GM12875 (cell line): ENCODE data around the gene KCNJ12.

ENCODE experiments used
- H3K4me3 ChIP-seq: one replicate; pipeline ENCODE4 v1.5.1; 2011; ENCODE audit warnings: low read depth, low read length, control low read depth
- CTCF ChIP-seq: IDR thresholded peaks from 2 replicates; pipeline ENCODE4 v1.5.1; 2011; ENCODE audit warnings: low read depth, mild to moderate bottlenecking, control low read depth, inconsistent platforms, low read length, moderate library complexity, borderline replicate concordance; ENCODE audit not compliant: insufficient read depth

KCNJ12 gene

GRCh38 chr17:21376759-21377690 lies 868 bp downstream of the KCNJ12 start:
- no peak overlapping the region for H3K4me3 ChIP-seq
- no peak for TF ChIP-seq CTCF

GRCh38 chr17:21377705-21378396 lies 1.7 kb downstream of the KCNJ12 start:
- no peak overlapping the region for H3K4me3 ChIP-seq
- TF ChIP-seq CTCF = no peak

DNA sequence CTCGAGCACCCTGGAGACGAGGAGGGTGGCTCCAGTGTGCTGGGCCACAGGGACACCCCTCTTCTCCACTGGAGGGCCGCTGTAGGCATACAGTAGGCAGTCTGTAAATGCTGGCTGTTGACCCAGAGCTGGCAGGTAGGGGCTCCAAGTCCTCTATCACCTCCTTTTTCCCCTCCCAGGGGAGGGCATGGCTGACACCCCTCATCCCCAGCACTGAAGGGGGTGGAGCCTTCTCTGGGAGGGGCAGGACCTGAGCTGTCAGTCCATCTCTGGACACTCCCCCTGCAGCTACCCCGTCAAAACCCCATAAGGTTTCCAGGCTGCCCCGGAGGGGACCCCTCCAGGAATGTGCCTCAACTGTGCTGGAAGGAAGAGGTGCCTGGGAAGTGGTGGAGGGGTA lies 2.4 kb downstream of the KCNJ12 start:
- no peak overlapping the region for H3K4me3 ChIP-seq
- no peak for TF ChIP-seq CTCF

DNA sequence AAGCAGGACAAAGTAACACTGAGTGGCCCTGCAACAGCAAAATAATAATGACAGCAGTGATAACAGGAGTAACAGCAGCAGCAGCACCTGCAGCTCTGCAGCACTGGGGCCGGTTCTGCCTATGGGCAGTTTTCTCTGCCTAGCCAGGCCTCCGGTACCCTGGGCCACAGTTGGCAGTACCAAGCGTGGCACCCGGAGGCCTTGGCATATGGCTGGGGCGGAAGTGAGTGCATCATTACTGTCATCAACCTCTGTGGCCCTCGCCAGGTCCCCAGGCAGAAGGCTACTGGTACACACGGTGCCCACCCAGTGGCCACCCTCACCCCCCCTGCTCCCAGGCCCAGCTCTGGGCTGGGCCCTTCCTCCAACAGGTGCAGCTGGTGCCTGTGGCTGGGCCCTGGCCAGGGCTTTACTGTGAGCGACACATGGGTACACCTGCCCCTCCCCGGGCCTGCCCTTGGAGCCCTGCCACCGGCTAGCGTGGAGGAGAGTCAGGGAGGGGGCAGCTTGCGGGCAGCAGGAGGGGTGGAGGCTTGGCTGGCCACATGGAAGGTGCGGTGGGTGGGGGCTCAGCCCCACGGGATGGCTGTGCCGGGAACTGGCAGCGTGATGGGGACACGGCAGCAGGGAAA lies 3.0 kb downstream of the KCNJ12 start:
- no peak for TF ChIP-seq CTCF
- no peak overlapping the region for H3K4me3 ChIP-seq

DNA sequence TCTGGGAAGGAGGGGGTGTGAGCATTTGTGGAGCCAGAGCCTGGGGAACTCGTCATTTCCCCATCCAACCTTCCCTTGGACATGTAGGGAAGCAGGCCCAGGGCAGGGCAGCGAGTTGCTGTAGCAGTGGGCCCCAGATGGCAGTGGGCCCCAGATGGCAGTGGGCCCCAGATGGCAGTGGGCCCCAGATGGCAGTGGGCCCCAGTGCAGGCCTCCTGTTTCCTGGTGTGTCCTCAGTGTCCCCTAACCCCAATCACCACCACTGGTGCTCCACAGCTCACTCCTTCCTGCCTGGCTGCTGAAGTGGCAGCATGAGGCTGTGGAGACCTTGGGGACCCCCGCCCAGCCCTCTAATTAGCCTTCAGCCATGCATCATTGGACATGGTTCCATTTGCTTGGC lies 4.5 kb downstream of the KCNJ12 start:
- H3K4me3 ChIP-seq = no peak overlapping the region

DNA sequence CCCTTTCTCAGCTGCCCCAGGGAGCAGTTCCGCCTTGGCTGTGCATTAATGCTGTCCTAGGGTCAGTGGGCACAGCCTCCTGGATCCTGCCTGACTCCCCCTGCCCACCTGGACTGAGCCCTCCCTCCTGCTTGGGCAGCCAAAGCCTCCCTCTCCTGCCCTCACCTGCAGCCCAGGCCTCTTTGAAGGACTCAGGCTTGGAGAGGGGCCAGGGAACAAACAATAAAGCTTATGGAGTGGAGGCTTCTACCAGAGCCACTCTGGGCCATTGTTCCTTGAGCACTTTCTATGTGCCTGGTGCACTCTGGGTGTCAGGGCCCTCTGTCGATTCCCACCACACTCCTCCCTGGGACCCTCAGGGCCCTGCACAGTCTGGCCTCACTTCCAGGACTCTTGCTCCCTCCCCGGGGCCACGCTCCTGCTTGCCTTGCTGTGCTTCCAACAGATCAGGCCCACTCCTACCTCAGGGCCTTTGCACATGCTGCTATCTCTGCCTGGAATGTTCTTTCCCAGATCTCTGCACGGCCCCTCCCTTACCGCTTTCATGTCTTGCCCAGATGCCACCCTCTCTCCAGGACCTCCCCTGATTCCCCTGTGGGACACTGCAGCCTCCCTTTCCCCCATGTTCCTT lies 5.0 kb downstream of the KCNJ12 start:
- no peak overlapping the region for H3K4me3 ChIP-seq
- TF ChIP-seq CTCF = no peak

More for the DNA sequence above, 4.5 kb downstream of the KCNJ12 start:
- no peak for TF ChIP-seq CTCF
